ENCODE measurements around the gene FKBP2. TPM values are rescaled to one million over a fixed set of nuclear protein-coding genes. Genes with fewer than 3 reads are reported as not detected.

Gene FKBP2
- total RNA-seq, 1 experiment from 2014 or later, result 57.2 TPM

DNA sequence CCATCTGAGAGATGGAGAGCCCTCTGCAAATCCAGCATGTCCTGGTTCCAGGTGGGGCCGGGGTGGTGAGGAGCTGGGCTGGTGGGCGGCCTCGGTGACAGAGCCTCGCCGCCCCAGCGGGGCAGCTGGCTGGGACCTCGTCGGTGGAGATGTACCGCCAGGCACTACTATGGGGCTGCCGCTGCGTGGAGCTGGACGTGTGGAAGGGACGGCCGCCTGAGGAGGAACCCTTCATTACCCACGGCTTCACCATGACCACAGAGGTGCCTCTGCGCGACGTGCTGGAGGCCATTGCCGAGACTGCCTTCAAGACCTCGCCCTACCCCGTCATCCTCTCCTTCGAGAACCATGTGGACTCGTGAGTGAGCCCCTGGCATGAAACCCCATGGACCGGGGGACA lies 17.5 kb downstream of the FKBP2 start (continued):
- TF ChIP-seq, protein P1, sequence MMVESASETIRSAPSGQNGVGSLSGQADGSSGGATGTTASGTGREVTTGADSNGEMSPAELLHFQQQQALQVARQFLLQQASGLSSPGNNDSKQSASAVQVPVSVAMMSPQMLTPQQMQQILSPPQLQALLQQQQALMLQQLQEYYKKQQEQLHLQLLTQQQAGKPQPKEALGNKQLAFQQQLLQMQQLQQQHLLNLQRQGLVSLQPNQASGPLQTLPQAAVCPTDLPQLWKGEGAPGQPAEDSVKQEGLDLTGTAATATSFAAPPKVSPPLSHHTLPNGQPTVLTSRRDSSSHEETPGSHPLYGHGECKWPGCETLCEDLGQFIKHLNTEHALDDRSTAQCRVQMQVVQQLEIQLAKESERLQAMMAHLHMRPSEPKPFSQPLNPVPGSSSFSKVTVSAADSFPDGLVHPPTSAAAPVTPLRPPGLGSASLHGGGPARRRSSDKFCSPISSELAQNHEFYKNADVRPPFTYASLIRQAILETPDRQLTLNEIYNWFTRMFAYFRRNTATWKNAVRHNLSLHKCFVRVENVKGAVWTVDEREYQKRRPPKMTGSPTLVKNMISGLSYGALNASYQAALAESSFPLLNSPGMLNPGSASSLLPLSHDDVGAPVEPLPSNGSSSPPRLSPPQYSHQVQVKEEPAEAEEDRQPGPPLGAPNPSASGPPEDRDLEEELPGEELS (CRISPR knock-in tag; IDR thresholded peaks at IDR 0.05), result no peak
- no peak for TF ChIP-seq SP1 (CRISPR knock-in tag; conservative IDR thresholded peaks at IDR 0.05)
- TF ChIP-seq, protein P2, sequence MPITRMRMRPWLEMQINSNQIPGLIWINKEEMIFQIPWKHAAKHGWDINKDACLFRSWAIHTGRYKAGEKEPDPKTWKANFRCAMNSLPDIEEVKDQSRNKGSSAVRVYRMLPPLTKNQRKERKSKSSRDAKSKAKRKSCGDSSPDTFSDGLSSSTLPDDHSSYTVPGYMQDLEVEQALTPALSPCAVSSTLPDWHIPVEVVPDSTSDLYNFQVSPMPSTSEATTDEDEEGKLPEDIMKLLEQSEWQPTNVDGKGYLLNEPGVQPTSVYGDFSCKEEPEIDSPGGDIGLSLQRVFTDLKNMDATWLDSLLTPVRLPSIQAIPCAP (CRISPR knock-in tag; IDR thresholded peaks at IDR 0.05), result no peak
- no peak for TF ChIP-seq PRRX2 (CRISPR knock-in tag; IDR thresholded peaks at IDR 0.05)

DNA sequence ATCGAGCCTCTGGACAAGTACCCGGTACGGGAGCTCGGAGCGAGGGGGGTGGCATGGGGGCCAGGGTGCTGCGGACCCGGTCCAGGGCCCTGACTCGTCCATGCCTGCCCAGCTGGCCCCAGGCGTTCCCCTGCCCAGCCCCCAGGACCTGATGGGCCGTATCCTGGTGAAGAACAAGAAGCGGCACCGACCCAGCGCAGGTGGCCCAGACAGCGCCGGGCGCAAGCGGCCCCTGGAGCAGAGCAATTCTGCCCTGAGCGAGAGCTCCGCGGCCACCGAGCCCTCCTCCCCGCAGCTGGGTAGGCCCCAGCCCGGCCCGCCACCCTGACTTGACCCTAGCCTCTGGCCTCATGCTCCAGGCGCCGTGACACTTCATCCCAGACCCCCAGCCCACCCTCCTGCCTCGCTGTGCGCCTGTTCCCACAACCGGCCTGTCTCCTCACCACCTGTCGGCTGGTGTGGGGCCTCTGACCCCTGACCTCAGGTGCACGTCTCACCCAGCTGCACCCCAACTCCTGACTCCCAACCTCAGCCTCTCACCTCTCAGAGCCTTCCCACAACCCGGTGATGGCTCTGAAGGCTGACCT lies 18.1 kb downstream of the FKBP2 start:
- ChIA-PET POLR2A (interaction anchor here (1.0 kb wide), 1 partner anchor 15 kb away, joined by 3 read pairs; no protein-coding TSS in a partner anchor), CTCF (interaction anchor here (0.9 to 1.2 kb wide), 3 partner anchors 8 to 54 kb away, joined by 3 to 4 read pairs (median 3); no protein-coding TSS in a partner anchor)
- TF ChIP-seq, protein P3, sequence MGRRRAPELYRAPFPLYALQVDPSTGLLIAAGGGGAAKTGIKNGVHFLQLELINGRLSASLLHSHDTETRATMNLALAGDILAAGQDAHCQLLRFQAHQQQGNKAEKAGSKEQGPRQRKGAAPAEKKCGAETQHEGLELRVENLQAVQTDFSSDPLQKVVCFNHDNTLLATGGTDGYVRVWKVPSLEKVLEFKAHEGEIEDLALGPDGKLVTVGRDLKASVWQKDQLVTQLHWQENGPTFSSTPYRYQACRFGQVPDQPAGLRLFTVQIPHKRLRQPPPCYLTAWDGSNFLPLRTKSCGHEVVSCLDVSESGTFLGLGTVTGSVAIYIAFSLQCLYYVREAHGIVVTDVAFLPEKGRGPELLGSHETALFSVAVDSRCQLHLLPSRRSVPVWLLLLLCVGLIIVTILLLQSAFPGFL (CRISPR knock-in tag; IDR thresholded peaks at IDR 0.05; ENCODE audit: borderline replicate concordance), result no peak
- TF ChIP-seq, protein P4, sequence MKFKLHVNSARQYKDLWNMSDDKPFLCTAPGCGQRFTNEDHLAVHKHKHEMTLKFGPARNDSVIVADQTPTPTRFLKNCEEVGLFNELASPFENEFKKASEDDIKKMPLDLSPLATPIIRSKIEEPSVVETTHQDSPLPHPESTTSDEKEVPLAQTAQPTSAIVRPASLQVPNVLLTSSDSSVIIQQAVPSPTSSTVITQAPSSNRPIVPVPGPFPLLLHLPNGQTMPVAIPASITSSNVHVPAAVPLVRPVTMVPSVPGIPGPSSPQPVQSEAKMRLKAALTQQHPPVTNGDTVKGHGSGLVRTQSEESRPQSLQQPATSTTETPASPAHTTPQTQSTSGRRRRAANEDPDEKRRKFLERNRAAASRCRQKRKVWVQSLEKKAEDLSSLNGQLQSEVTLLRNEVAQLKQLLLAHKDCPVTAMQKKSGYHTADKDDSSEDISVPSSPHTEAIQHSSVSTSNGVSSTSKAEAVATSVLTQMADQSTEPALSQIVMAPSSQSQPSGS (CRISPR knock-in tag; IDR thresholded peaks at IDR 0.05; ENCODE audit: borderline replicate concordance, low read depth), result no peak
- TF ChIP-seq, protein P5, sequence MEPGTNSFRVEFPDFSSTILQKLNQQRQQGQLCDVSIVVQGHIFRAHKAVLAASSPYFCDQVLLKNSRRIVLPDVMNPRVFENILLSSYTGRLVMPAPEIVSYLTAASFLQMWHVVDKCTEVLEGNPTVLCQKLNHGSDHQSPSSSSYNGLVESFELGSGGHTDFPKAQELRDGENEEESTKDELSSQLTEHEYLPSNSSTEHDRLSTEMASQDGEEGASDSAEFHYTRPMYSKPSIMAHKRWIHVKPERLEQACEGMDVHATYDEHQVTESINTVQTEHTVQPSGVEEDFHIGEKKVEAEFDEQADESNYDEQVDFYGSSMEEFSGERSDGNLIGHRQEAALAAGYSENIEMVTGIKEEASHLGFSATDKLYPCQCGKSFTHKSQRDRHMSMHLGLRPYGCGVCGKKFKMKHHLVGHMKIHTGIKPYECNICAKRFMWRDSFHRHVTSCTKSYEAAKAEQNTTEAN (CRISPR knock-in tag; IDR thresholded peaks at IDR 0.05), result no peak
- TF ChIP-seq, protein P6, sequence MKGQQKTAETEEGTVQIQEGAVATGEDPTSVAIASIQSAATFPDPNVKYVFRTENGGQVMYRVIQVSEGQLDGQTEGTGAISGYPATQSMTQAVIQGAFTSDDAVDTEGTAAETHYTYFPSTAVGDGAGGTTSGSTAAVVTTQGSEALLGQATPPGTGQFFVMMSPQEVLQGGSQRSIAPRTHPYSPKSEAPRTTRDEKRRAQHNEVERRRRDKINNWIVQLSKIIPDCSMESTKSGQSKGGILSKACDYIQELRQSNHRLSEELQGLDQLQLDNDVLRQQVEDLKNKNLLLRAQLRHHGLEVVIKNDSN (CRISPR knock-in tag; IDR thresholded peaks at IDR 0.05), result no peak
- TF ChIP-seq, protein P2 (CRISPR knock-in tag; IDR thresholded peaks at IDR 0.05), result no peak
- TF ChIP-seq NFYB (CRISPR knock-in tag; conservative IDR thresholded peaks at IDR 0.05; ENCODE audit: low read depth), result no peak
- TF ChIP-seq CREB1 (CRISPR knock-in tag; IDR thresholded peaks at IDR 0.05), result no peak
- TF ChIP-seq FOXK1 (CRISPR knock-in tag; IDR thresholded peaks at IDR 0.05), result no peak
- TF ChIP-seq SOX15 (CRISPR knock-in tag; IDR thresholded peaks at IDR 0.05), result no peak
- TF ChIP-seq, protein P7, sequence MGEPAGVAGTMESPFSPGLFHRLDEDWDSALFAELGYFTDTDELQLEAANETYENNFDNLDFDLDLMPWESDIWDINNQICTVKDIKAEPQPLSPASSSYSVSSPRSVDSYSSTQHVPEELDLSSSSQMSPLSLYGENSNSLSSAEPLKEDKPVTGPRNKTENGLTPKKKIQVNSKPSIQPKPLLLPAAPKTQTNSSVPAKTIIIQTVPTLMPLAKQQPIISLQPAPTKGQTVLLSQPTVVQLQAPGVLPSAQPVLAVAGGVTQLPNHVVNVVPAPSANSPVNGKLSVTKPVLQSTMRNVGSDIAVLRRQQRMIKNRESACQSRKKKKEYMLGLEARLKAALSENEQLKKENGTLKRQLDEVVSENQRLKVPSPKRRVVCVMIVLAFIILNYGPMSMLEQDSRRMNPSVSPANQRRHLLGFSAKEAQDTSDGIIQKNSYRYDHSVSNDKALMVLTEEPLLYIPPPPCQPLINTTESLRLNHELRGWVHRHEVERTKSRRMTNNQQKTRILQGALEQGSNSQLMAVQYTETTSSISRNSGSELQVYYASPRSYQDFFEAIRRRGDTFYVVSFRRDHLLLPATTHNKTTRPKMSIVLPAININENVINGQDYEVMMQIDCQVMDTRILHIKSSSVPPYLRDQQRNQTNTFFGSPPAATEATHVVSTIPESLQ (CRISPR knock-in tag; IDR thresholded peaks at IDR 0.05), result no peak
- TF ChIP-seq, protein P8, sequence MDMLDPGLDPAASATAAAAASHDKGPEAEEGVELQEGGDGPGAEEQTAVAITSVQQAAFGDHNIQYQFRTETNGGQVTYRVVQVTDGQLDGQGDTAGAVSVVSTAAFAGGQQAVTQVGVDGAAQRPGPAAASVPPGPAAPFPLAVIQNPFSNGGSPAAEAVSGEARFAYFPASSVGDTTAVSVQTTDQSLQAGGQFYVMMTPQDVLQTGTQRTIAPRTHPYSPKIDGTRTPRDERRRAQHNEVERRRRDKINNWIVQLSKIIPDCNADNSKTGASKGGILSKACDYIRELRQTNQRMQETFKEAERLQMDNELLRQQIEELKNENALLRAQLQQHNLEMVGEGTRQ (CRISPR knock-in tag; IDR thresholded peaks at IDR 0.05), result no peak
- no peak for TF ChIP-seq ESRRA (CRISPR knock-in tag; IDR thresholded peaks at IDR 0.05; ENCODE audit: borderline replicate concordance)
- no peak for TF ChIP-seq ZNF396 (CRISPR knock-in tag; IDR thresholded peaks at IDR 0.05; ENCODE audit: borderline replicate concordance)
- H3K27ac Mint-ChIP-seq, result no peak overlapping the region
- H3K4me1 Mint-ChIP-seq, result no peaks in the 10 kb centered on the region; the same call in 1 of the 2 replicates
- ATAC-seq (no peak), DNase-seq (ENCODE audit: low spot score) (no peak)
- H3K9me3 Mint-ChIP-seq, result no peaks in the 10 kb centered on the region
- peaks cover 37% of the 10 kb centered on the region for H3K36me3 Mint-ChIP-seq
- H3K4me3 Mint-ChIP-seq, result no peak overlapping the region
- no peaks in the 10 kb centered on the region for H3K27me3 Mint-ChIP-seq (ENCODE audit: low read depth)

All from WTC11 (cell line).